ENCODE measurements around the gene RBFOX2. TPM values are rescaled to one million over a fixed set of nuclear protein-coding genes. Genes with fewer than 3 reads are reported as not detected.

Gene RBFOX2
- total and polyA plus RNA-seq, 4 donors, result 139 to 178 (median 153) TPM

GRCh38 chr22:36014546-36015074 is 14.0 kb downstream of the RBFOX2 start:
- Histone ChIP-seq H3K27me3 (ENCODE audit: control insufficient read depth, insufficient read depth, low read length) (no peaks in the 10 kb centered on the region), H3K9me3 (ENCODE audit: control insufficient read depth, insufficient read depth, low read length) (no peaks in the 10 kb centered on the region), H3K36me3 (ENCODE audit: control insufficient read depth, insufficient read depth, low read length) (no peaks in the 10 kb centered on the region), H3K4me1 (ENCODE audit: control insufficient read depth, insufficient read depth, low read length) (peaks cover 10% of the 10 kb centered on the region), H3K4me3 (ENCODE audit: low read depth, low read length) (no peak overlapping the region), H3K27ac (ENCODE audit: low read depth, low read length) (no peak overlapping the region)
- no peak for DNase-seq (ENCODE audit: low read depth in 4 of 6, low spot score in 6 of 6)
- WGBS (ENCODE audit: insufficient coverage), result no CpG with 5 or more reads among the region's 4 CpGs

DNA sequence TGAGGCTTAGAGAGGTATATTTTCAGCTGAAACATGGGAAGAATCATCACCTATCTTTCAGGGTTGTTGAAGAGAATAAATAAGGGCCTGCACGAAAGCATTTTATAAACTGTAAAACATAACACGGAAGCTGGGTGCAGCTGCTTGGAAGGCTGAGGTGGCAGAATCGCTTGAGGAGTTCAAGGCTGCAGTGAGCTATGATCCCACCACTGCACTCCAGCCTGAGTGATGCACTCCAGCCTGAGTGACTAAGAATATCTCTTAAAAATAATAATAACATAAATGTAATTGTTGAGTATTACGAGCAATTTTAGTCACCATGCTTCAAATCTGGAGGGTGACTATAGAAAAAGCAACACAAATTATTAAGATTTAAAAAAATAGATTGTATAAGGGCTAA is 16.3 kb downstream of the RBFOX2 start:
- Histone ChIP-seq H3K27me3 (ENCODE audit: control insufficient read depth, insufficient read depth, low read length) (no peaks in the 10 kb centered on the region), H3K9me3 (ENCODE audit: control insufficient read depth, insufficient read depth, low read length) (no peaks in the 10 kb centered on the region), H3K4me3 (ENCODE audit: low read depth, low read length) (no peak overlapping the region), H3K4me1 (ENCODE audit: control insufficient read depth, insufficient read depth, low read length) (peaks cover 14% of the 10 kb centered on the region), H3K27ac (ENCODE audit: low read depth, low read length) (no peak overlapping the region), H3K36me3 (ENCODE audit: control insufficient read depth, insufficient read depth, low read length) (no peaks in the 10 kb centered on the region)
- 90% methylated on average over 2 of the region's 4 CpGs for WGBS (ENCODE audit: insufficient coverage)
- no peak for DNase-seq (ENCODE audit: low read depth in 4 of 6, low spot score in 6 of 6)

DNA sequence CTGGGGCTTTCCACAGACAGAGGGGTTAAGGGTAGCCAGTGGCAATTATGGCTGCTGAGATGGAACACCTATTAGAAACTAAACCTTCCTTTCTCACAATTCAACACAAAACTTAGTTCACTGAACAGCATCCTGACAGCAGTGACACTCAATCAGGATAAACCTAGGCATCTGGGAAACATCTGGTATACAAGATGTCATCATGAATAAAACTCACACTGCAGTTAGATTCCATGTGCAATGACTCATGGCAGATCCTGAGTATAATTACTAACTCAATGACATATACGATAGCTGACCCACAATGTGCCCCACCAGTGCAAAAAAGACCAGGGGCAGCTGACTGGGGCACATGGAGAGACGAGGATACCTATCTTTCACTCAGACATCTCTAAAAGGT is 17.7 kb downstream of the RBFOX2 start:
- DNase-seq (ENCODE audit: low read depth in 4 of 6, low spot score in 6 of 6), result peak in 1 of 6 donors; percentile 58
- H3K4me1 ChIP-seq (ENCODE audit: control insufficient read depth, insufficient read depth, low read length), result peaks cover 9% of the 10 kb centered on the region
- WGBS (ENCODE audit: insufficient coverage), result 86% methylated on average over 1 of the region's 2 CpGs
- H3K9me3 ChIP-seq (ENCODE audit: control insufficient read depth, insufficient read depth, low read length), result no peaks in the 10 kb centered on the region
- H3K4me3 ChIP-seq (ENCODE audit: low read depth, low read length), result no peak overlapping the region
- no peaks in the 10 kb centered on the region for H3K36me3 ChIP-seq (ENCODE audit: control insufficient read depth, insufficient read depth, low read length)
- no peak overlapping the region for H3K27ac ChIP-seq (ENCODE audit: low read depth, low read length)
- H3K27me3 ChIP-seq (ENCODE audit: control insufficient read depth, insufficient read depth, low read length), result no peaks in the 10 kb centered on the region

- no peak for DNase-seq (ENCODE audit: low read depth in 4 of 6, low spot score in 6 of 6)
- no peak overlapping the region for H3K4me3 ChIP-seq (ENCODE audit: low read depth, low read length)
- peaks cover 9% of the 10 kb centered on the region for H3K4me1 ChIP-seq (ENCODE audit: control insufficient read depth, insufficient read depth, low read length)
- WGBS (ENCODE audit: insufficient coverage), result 40% methylated on average over 8 of the region's 10 CpGs
- H3K27me3 ChIP-seq (ENCODE audit: control insufficient read depth, insufficient read depth, low read length), result no peaks in the 10 kb centered on the region
- H3K9me3 ChIP-seq (ENCODE audit: control insufficient read depth, insufficient read depth, low read length), result no peaks in the 10 kb centered on the region
- no peak overlapping the region for H3K27ac ChIP-seq (ENCODE audit: low read depth, low read length)
- H3K36me3 ChIP-seq (ENCODE audit: control insufficient read depth, insufficient read depth, low read length), result no peaks in the 10 kb centered on the region
Observed at GRCh38 chr22:36010090-36010489, 18.5 kb downstream of the RBFOX2 start.

DNA sequence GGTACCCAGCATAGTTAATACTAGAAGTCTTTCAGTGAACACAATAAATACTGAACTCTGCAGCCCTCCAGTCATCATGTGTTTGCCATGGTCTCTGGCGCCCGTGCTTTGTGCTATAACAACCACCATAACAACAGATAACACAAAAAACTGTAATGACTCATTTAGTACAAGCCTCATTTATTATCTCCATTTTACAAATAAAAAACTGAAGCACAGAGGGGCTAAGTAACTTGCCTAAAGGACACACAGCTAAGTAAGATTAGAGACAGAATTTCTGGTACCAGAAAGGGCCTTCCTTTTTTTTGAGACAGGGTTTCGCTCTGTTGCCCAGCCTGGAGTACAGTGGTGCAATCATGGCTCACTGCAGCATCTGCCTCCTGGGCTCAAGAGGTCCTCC is 19.5 kb downstream of the RBFOX2 start:
- Histone ChIP-seq H3K27ac (ENCODE audit: low read depth, low read length) (no peak overlapping the region), H3K4me3 (ENCODE audit: low read depth, low read length) (no peak overlapping the region), H3K27me3 (ENCODE audit: control insufficient read depth, insufficient read depth, low read length) (no peaks in the 10 kb centered on the region), H3K9me3 (ENCODE audit: control insufficient read depth, insufficient read depth, low read length) (no peaks in the 10 kb centered on the region), H3K36me3 (ENCODE audit: control insufficient read depth, insufficient read depth, low read length) (no peaks in the 10 kb centered on the region), H3K4me1 (ENCODE audit: control insufficient read depth, insufficient read depth, low read length) (peaks cover 9% of the 10 kb centered on the region)
- no peak for DNase-seq (ENCODE audit: low read depth in 4 of 6, low spot score in 6 of 6)
- 52% methylated on average over 3 of the region's 3 CpGs for WGBS (ENCODE audit: insufficient coverage)

- Histone ChIP-seq H3K4me1 (ENCODE audit: control insufficient read depth, insufficient read depth, low read length) (peaks cover 9% of the 10 kb centered on the region), H3K36me3 (ENCODE audit: control insufficient read depth, insufficient read depth, low read length) (no peaks in the 10 kb centered on the region), H3K27me3 (ENCODE audit: control insufficient read depth, insufficient read depth, low read length) (no peaks in the 10 kb centered on the region), H3K4me3 (ENCODE audit: low read depth, low read length) (no peak overlapping the region), H3K9me3 (ENCODE audit: control insufficient read depth, insufficient read depth, low read length) (no peaks in the 10 kb centered on the region), H3K27ac (ENCODE audit: low read depth, low read length) (no peak overlapping the region)
- 100% methylated on average over 1 of the region's 3 CpGs for WGBS (ENCODE audit: insufficient coverage)
- no peak for DNase-seq (ENCODE audit: low read depth in 4 of 6, low spot score in 6 of 6)
Observed at GRCh38 chr22:36008565-36008964, 20.1 kb downstream of the RBFOX2 start.

DNA sequence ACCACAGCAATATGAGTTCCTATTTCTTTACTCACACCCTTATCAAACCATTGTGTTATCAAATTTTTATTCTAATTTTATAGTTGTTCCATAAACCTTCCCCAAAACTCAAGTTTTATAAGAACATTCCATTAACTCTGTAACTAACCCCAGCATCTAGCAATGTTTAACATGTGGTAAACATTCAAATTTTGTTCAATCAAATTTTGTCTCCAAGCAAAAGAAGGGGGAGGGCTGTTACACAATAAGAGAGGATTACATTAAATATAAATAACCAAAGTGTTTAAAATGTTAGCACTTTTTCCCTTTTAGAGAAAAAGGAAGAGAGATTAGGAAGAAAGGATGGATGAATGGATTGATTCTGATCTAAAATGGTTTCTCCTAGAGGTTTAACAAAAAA is 20.5 kb downstream of the RBFOX2 start:
- Histone ChIP-seq H3K36me3 (ENCODE audit: control insufficient read depth, insufficient read depth, low read length) (no peaks in the 10 kb centered on the region), H3K27me3 (ENCODE audit: control insufficient read depth, insufficient read depth, low read length) (no peaks in the 10 kb centered on the region), H3K4me1 (ENCODE audit: control insufficient read depth, insufficient read depth, low read length) (peaks cover 9% of the 10 kb centered on the region), H3K27ac (ENCODE audit: low read depth, low read length) (no peak overlapping the region), H3K9me3 (ENCODE audit: control insufficient read depth, insufficient read depth, low read length) (no peaks in the 10 kb centered on the region), H3K4me3 (ENCODE audit: low read depth, low read length) (no peak overlapping the region)
- DNase-seq (ENCODE audit: low read depth in 4 of 6, low spot score in 6 of 6), result no peak

GRCh38 chr22:36003972-36004674 is 24.5 kb downstream of the RBFOX2 start:
- no peaks in the 10 kb centered on the region for H3K27me3 ChIP-seq (ENCODE audit: control insufficient read depth, insufficient read depth, low read length)
- no peaks in the 10 kb centered on the region for H3K36me3 ChIP-seq (ENCODE audit: control insufficient read depth, insufficient read depth, low read length)
- H3K4me1 ChIP-seq (ENCODE audit: control insufficient read depth, insufficient read depth, low read length), result no peaks in the 10 kb centered on the region
- no peak overlapping the region for H3K4me3 ChIP-seq (ENCODE audit: low read depth, low read length)
- no peaks in the 10 kb centered on the region for H3K9me3 ChIP-seq (ENCODE audit: control insufficient read depth, insufficient read depth, low read length)
- DNase-seq (ENCODE audit: low read depth in 4 of 6, low spot score in 6 of 6), result no peak
- 92% methylated on average over 6 of the region's 9 CpGs for WGBS (ENCODE audit: insufficient coverage)
- H3K27ac ChIP-seq (ENCODE audit: low read depth, low read length), result no peak overlapping the region

- Histone ChIP-seq H3K9me3 (ENCODE audit: control insufficient read depth, insufficient read depth, low read length) (no peaks in the 10 kb centered on the region), H3K36me3 (ENCODE audit: control insufficient read depth, insufficient read depth, low read length) (no peaks in the 10 kb centered on the region), H3K4me3 (ENCODE audit: low read depth, low read length) (no peak overlapping the region), H3K27me3 (ENCODE audit: control insufficient read depth, insufficient read depth, low read length) (no peaks in the 10 kb centered on the region), H3K27ac (ENCODE audit: low read depth, low read length) (no peak overlapping the region), H3K4me1 (ENCODE audit: control insufficient read depth, insufficient read depth, low read length) (no peaks in the 10 kb centered on the region)
- 96% methylated on average over 3 of the region's 5 CpGs for WGBS (ENCODE audit: insufficient coverage)
- DNase-seq (ENCODE audit: low read depth in 4 of 6, low spot score in 6 of 6), result no peak
Observed at GRCh38 chr22:36002718-36003260, 25.8 kb downstream of the RBFOX2 start.

DNA sequence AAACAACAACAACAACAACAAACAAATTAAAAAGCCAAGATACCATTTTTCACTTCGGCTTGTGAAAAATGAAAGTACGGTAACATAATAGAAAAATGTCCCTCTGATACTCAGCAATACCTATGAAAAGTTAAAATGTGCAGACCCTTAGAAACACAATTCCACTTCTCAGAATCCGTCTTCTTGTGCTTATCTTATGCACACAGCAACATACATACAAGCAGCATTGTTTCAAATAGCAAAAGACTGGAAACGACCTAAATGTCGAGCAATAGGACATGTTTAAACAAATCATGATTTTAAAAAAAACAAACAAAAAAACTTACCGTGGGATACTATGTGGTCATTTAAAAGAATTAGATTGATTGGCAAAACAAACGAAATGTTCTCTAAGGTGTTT is 26.5 kb downstream of the RBFOX2 start:
- H3K4me1 ChIP-seq (ENCODE audit: control insufficient read depth, insufficient read depth, low read length), result no peaks in the 10 kb centered on the region

More for the DNA sequence above, 26.5 kb downstream of the RBFOX2 start:
- no peak overlapping the region for H3K27ac ChIP-seq (ENCODE audit: low read depth, low read length)
- H3K9me3 ChIP-seq (ENCODE audit: control insufficient read depth, insufficient read depth, low read length), result no peaks in the 10 kb centered on the region
- 86% methylated on average over 1 of the region's 7 CpGs for WGBS (ENCODE audit: insufficient coverage)
- H3K27me3 ChIP-seq (ENCODE audit: control insufficient read depth, insufficient read depth, low read length), result no peaks in the 10 kb centered on the region
- DNase-seq (ENCODE audit: low read depth in 4 of 6, low spot score in 6 of 6), result no peak
- no peak overlapping the region for H3K4me3 ChIP-seq (ENCODE audit: low read depth, low read length)
- H3K36me3 ChIP-seq (ENCODE audit: control insufficient read depth, insufficient read depth, low read length), result no peaks in the 10 kb centered on the region
